ENCODE measurements around the gene TMEM119. TPM values are rescaled to one million over a fixed set of nuclear protein-coding genes. Genes with fewer than 3 reads are reported as not detected.

Gene TMEM119
- total RNA-seq, 1 donor: 83.3 TPM

- no peak for TF ChIP-seq CTCF (IDR thresholded peaks at IDR 0.05; ENCODE audit: insufficient read depth, low read depth, low read length)
- no peak overlapping the region for H3K4me3 ChIP-seq (ENCODE audit: low read depth, low read length)
- peak; percentile 37 for DNase-seq (ENCODE audit: low read depth)
These were observed 14.7 kb downstream of the TMEM119 start for GRCh38 chr12:108582978-108583770.

GRCh38 chr12:108582509-108582908 lies 15.4 kb downstream of the TMEM119 start:
- DNase-seq (ENCODE audit: low read depth): no peak
- TF ChIP-seq CTCF (IDR thresholded peaks at IDR 0.05; ENCODE audit: insufficient read depth, low read depth, low read length): no peak
- no peak overlapping the region for H3K4me3 ChIP-seq (ENCODE audit: low read depth, low read length)

GRCh38 chr12:108581311-108582227 lies 16.3 kb downstream of the TMEM119 start:
- no peak for DNase-seq (ENCODE audit: low read depth)
- no peak for TF ChIP-seq CTCF (IDR thresholded peaks at IDR 0.05; ENCODE audit: insufficient read depth, low read depth, low read length)
- no peak overlapping the region for H3K4me3 ChIP-seq (ENCODE audit: low read depth, low read length)

GRCh38 chr12:108580531-108580930 lies 17.4 kb downstream of the TMEM119 start:
- peak; percentile 91 for DNase-seq (ENCODE audit: low read depth)
- no peak for TF ChIP-seq CTCF (IDR thresholded peaks at IDR 0.05; ENCODE audit: insufficient read depth, low read depth, low read length)
- no peak overlapping the region for H3K4me3 ChIP-seq (ENCODE audit: low read depth, low read length)

GRCh38 chr12:108578813-108579212 lies 19.1 kb downstream of the TMEM119 start:
- H3K4me3 ChIP-seq (ENCODE audit: low read depth, low read length): no peak overlapping the region
- DNase-seq (ENCODE audit: low read depth): no peak
- TF ChIP-seq CTCF (IDR thresholded peaks at IDR 0.05; ENCODE audit: insufficient read depth, low read depth, low read length): no peak

GRCh38 chr12:108578264-108578663 lies 19.6 kb downstream of the TMEM119 start:
- no peak overlapping the region for H3K4me3 ChIP-seq (ENCODE audit: low read depth, low read length)
- TF ChIP-seq CTCF (IDR thresholded peaks at IDR 0.05; ENCODE audit: insufficient read depth, low read depth, low read length): no peak

More at GRCh38 chr12:108578264-108578663, 19.6 kb downstream of the TMEM119 start:
- DNase-seq (ENCODE audit: low read depth): no peak
